Memory B cell (primary cell): ENCODE data around the gene CAPZA2.
"Not testable (repeated sequence)": the region's sequence is repeated elsewhere in the genome, so short reads cannot be mapped to it uniquely, and the experiment has no call there.

ENCODE experiments used
- ATAC-seq: fragments of 150-1000 bp; cut with Tn5 transposase; 2 replicates; pipeline ENCODE4 v1.10.0; 2021; ENCODE audit warnings: low read depth, mild to moderate bottlenecking, moderate library complexity
- DNase-seq, 2 donors: peaks; one replicate each; pipeline ENCODE4 v3.0.0; 2022; ENCODE audit warnings: low spot score in 2 of 2
- H3K27ac Mint-ChIP-seq: one replicate; pipeline ENCODE4 v1.8.0; 2022; ENCODE audit warnings: mild to moderate bottlenecking, moderate library complexity, mixed read lengths
- H3K27me3 Mint-ChIP-seq: one replicate; pipeline ENCODE4 v1.8.0; 2022; ENCODE audit warnings: mixed read lengths
- H3K36me3 Mint-ChIP-seq: one replicate; pipeline ENCODE4 v1.8.0; 2022; ENCODE audit warnings: mild to moderate bottlenecking, mixed read lengths
- H3K4me1 Mint-ChIP-seq: one replicate; pipeline ENCODE4 v1.8.0; 2022; ENCODE audit warnings: mixed read lengths
- H3K4me3 Mint-ChIP-seq: one replicate; pipeline ENCODE4 v1.8.0; 2022; ENCODE audit warnings: mild to moderate bottlenecking, moderate library complexity, mixed read lengths
- H3K9me3 Mint-ChIP-seq: one replicate; pipeline ENCODE4 v1.8.0; 2022; ENCODE audit warnings: mixed read lengths

CAPZA2 gene

GRCh38 chr7:116862234-116862950, at the start of gene CAPZA2:
CAPZA2 (plus strand) TSS chr7:116862587; CDS start chr7:116862612, 25 bp downstream.
- peaks cover 2% of the 10 kb centered on the region for H3K27me3 Mint-ChIP-seq
- no peaks in the 10 kb centered on the region for H3K9me3 Mint-ChIP-seq
- peaks cover 3% of the 10 kb centered on the region for H3K36me3 Mint-ChIP-seq
- H3K4me1 Mint-ChIP-seq: peaks cover 22% of the 10 kb centered on the region
- H3K27ac Mint-ChIP-seq: peak within 1 kb of the TSS; percentile 92
- peak within 1 kb of the TSS; percentile 96 for H3K4me3 Mint-ChIP-seq
- DNase-seq (peak; percentile 94 to 97), ATAC-seq (peak; percentile 86)

- Mint-ChIP-seq H3K4me1 (no peaks in the 10 kb centered on the region), H3K4me3 (no peak overlapping the region), H3K36me3 (no peaks in the 10 kb centered on the region), H3K27ac (no peak overlapping the region), H3K9me3 (no peaks in the 10 kb centered on the region), H3K27me3 (peaks cover 4% of the 10 kb centered on the region)
- ATAC-seq (no peak), DNase-seq (no peak)
Measured at GRCh38 chr7:116812860-116813259, 49.5 kb upstream of the CAPZA2 start.

- not testable (repeated sequence) for H3K27ac Mint-ChIP-seq, DNase-seq, H3K36me3 Mint-ChIP-seq, H3K9me3 Mint-ChIP-seq, ATAC-seq, H3K27me3 Mint-ChIP-seq, H3K4me3 Mint-ChIP-seq, H3K4me1 Mint-ChIP-seq
Measured at GRCh38 chr7:116813371-116813770, 49.0 kb upstream of the CAPZA2 start.

GRCh38 chr7:116815041-116815440, 47.3 kb upstream of the CAPZA2 start:
- no peak overlapping the region for H3K27ac Mint-ChIP-seq
- H3K4me3 Mint-ChIP-seq: no peak overlapping the region
- H3K36me3 Mint-ChIP-seq: no peaks in the 10 kb centered on the region
- DNase-seq (no peak), ATAC-seq (no peak)
- peaks cover 10% of the 10 kb centered on the region for H3K27me3 Mint-ChIP-seq
- no peaks in the 10 kb centered on the region for H3K9me3 Mint-ChIP-seq
- no peaks in the 10 kb centered on the region for H3K4me1 Mint-ChIP-seq

GRCh38 chr7:116820149-116820548, 42.2 kb upstream of the CAPZA2 start:
- no peak overlapping the region for H3K27ac Mint-ChIP-seq
- peaks cover 15% of the 10 kb centered on the region for H3K27me3 Mint-ChIP-seq
- ATAC-seq: no peak

GRCh38 chr7:116821647-116822046, 40.7 kb upstream of the CAPZA2 start:
- H3K4me3 Mint-ChIP-seq, ATAC-seq, H3K9me3 Mint-ChIP-seq, H3K36me3 Mint-ChIP-seq, DNase-seq, H3K4me1 Mint-ChIP-seq, H3K27ac Mint-ChIP-seq: not testable (repeated sequence)
- peaks cover 15% of the 10 kb centered on the region for H3K27me3 Mint-ChIP-seq

More at GRCh38 chr7:116820149-116820548, 42.2 kb upstream of the CAPZA2 start:
- DNase-seq: no peak
- no peaks in the 10 kb centered on the region for H3K36me3 Mint-ChIP-seq
- no peak overlapping the region for H3K4me3 Mint-ChIP-seq
- peaks cover 3% of the 10 kb centered on the region for H3K9me3 Mint-ChIP-seq
- no peaks in the 10 kb centered on the region for H3K4me1 Mint-ChIP-seq

- Mint-ChIP-seq H3K36me3 (no peaks in the 10 kb centered on the region), H3K9me3 (peaks cover 3% of the 10 kb centered on the region), H3K27ac (no peak overlapping the region), H3K4me1 (no peaks in the 10 kb centered on the region), H3K27me3 (peaks cover 11% of the 10 kb centered on the region), H3K4me3 (no peak overlapping the region)
- DNase-seq: no peak
- ATAC-seq: no peak
Measured at GRCh38 chr7:116824449-116824848, 37.9 kb upstream of the CAPZA2 start.

- H3K27ac Mint-ChIP-seq: no peak overlapping the region
- H3K4me3 Mint-ChIP-seq: no peak overlapping the region
- no peak for DNase-seq
- no peaks in the 10 kb centered on the region for H3K4me1 Mint-ChIP-seq
- H3K9me3 Mint-ChIP-seq: peaks cover 3% of the 10 kb centered on the region
- H3K36me3 Mint-ChIP-seq: no peaks in the 10 kb centered on the region
- ATAC-seq: no peak
- peaks cover 11% of the 10 kb centered on the region for H3K27me3 Mint-ChIP-seq
Measured at GRCh38 chr7:116828281-116828680, 34.1 kb upstream of the CAPZA2 start.

GRCh38 chr7:116829041-116829440, 33.3 kb upstream of the CAPZA2 start:
- ATAC-seq (no peak), DNase-seq (no peak)
- Mint-ChIP-seq H3K27me3 (peaks cover 13% of the 10 kb centered on the region), H3K4me3 (no peak overlapping the region), H3K4me1 (no peaks in the 10 kb centered on the region), H3K9me3 (peaks cover 3% of the 10 kb centered on the region), H3K36me3 (no peaks in the 10 kb centered on the region), H3K27ac (no peak overlapping the region)

GRCh38 chr7:116829493-116829892, 32.9 kb upstream of the CAPZA2 start:
- Mint-ChIP-seq H3K9me3 (peaks cover 2% of the 10 kb centered on the region), H3K36me3 (no peaks in the 10 kb centered on the region), H3K27ac (no peak overlapping the region), H3K27me3 (peaks cover 10% of the 10 kb centered on the region), H3K4me3 (no peak overlapping the region), H3K4me1 (no peaks in the 10 kb centered on the region)
- ATAC-seq (no peak), DNase-seq (no peak)

GRCh38 chr7:116832692-116833091, 29.7 kb upstream of the CAPZA2 start:
- H3K27me3 Mint-ChIP-seq: peaks cover 2% of the 10 kb centered on the region
- H3K36me3 Mint-ChIP-seq: no peaks in the 10 kb centered on the region
- DNase-seq (no peak), ATAC-seq (no peak)
- no peaks in the 10 kb centered on the region for H3K9me3 Mint-ChIP-seq
- no peak overlapping the region for H3K4me3 Mint-ChIP-seq
- H3K27ac Mint-ChIP-seq: no peak overlapping the region
- H3K4me1 Mint-ChIP-seq: no peaks in the 10 kb centered on the region

GRCh38 chr7:116834815-116835504, 27.4 kb upstream of the CAPZA2 start:
- no peak overlapping the region for H3K27ac Mint-ChIP-seq
- H3K4me1 Mint-ChIP-seq: no peaks in the 10 kb centered on the region
- DNase-seq (no peak), ATAC-seq (no peak)
- H3K27me3 Mint-ChIP-seq: peaks cover 2% of the 10 kb centered on the region
- no peaks in the 10 kb centered on the region for H3K36me3 Mint-ChIP-seq
- H3K9me3 Mint-ChIP-seq: no peaks in the 10 kb centered on the region
- no peak overlapping the region for H3K4me3 Mint-ChIP-seq

- Mint-ChIP-seq H3K36me3 (no peaks in the 10 kb centered on the region), H3K27ac (no peak overlapping the region), H3K27me3 (peaks cover 2% of the 10 kb centered on the region), H3K9me3 (no peaks in the 10 kb centered on the region), H3K4me3 (no peak overlapping the region), H3K4me1 (no peaks in the 10 kb centered on the region)
- DNase-seq (no peak), ATAC-seq (no peak)
Measured at GRCh38 chr7:116836048-116836447, 26.3 kb upstream of the CAPZA2 start.

- peaks cover 2% of the 10 kb centered on the region for H3K27me3 Mint-ChIP-seq
- no peak overlapping the region for H3K27ac Mint-ChIP-seq
- no peak for ATAC-seq
- H3K9me3 Mint-ChIP-seq: no peaks in the 10 kb centered on the region
- H3K36me3 Mint-ChIP-seq: no peaks in the 10 kb centered on the region
- no peak overlapping the region for H3K4me3 Mint-ChIP-seq
- no peaks in the 10 kb centered on the region for H3K4me1 Mint-ChIP-seq
- no peak for DNase-seq
Measured at GRCh38 chr7:116836911-116837310, 25.5 kb upstream of the CAPZA2 start.

- Mint-ChIP-seq H3K4me3 (no peak overlapping the region), H3K27me3 (peaks cover 2% of the 10 kb centered on the region), H3K27ac (no peak overlapping the region), H3K36me3 (no peaks in the 10 kb centered on the region), H3K4me1 (peaks cover 7% of the 10 kb centered on the region), H3K9me3 (no peaks in the 10 kb centered on the region)
- DNase-seq (no peak), ATAC-seq (no peak)
Measured at GRCh38 chr7:116837586-116837985, 24.8 kb upstream of the CAPZA2 start.
